Common myeloid progenitor, CD34-positive (primary cell): Measurements from ENCODE around the gene GPANK1.
A peak's percentile ranks its signal among the peaks of the same experiment; 100 is the strongest.

Source experiments
- CTCF ChIA-PET: fragments of 350-600 bp; sonication (Branson Sonifier 250); formaldehyde crosslinking; loops from one replicate; lab custom pipeline; 2021; ENCODE audit warnings: antibody characterized with exemption; lab: Charles Lee
- POLR2A ChIA-PET: fragments of 350-600 bp; sonication (Branson Sonifier 250); formaldehyde crosslinking; loops from one replicate; lab custom pipeline; 2021; ENCODE audit warnings: antibody characterized with exemption; lab: Charles Lee
- DNase-seq, 3 donors: peaks; one replicate each; pipeline versions ENCODE4 v3.0.0 to v3.0.0-alpha.2; 2013
- H3K27ac ChIP-seq, 2 experiments: 1 replicate in 1 of 2; 2 replicates in 1 of 2; pipeline ENCODE4 v1.7.0; 2013; ENCODE audit warnings: inconsistent platforms in 2 of 2, low read length in 2 of 2, mild to moderate bottlenecking in 2 of 2, low read depth in 1 of 2, moderate library complexity in 1 of 2; ENCODE audit not compliant: severe bottlenecking in 2 of 2, insufficient read depth in 1 of 2, poor library complexity in 1 of 2
- H3K27me3 ChIP-seq, 5 experiments: replicated peaks in 2 of 5; 1 replicate in 3 of 5; 2 replicates in 2 of 5; pipeline versions ENCODE4 v1.6.1 to v1.7.0; 2013; ENCODE audit warnings: low read length in 4 of 5, mild to moderate bottlenecking in 2 of 5, moderate library complexity in 2 of 5, inconsistent platforms in 1 of 5; ENCODE audit not compliant: insufficient read depth in 5 of 5, control insufficient read depth in 4 of 5
- H3K36me3 ChIP-seq, 4 experiments: 1 replicate in 2 of 4; 2 replicates in 2 of 4; pipeline versions ENCODE4 v1.6.1 to v1.7.0; 2013; ENCODE audit warnings: low read length in 3 of 4, control low read depth in 1 of 4, mild to moderate bottlenecking in 1 of 4; ENCODE audit not compliant: control insufficient read depth in 4 of 4, insufficient read depth in 4 of 4
- H3K4me1 ChIP-seq, 4 experiments: 1 replicate in 3 of 4; 2 replicates in 1 of 4; pipeline versions ENCODE4 v1.6.1 to v1.7.1; 2013; ENCODE audit warnings: low read length in 3 of 4, mild to moderate bottlenecking in 3 of 4, control low read depth in 1 of 4, inconsistent platforms in 1 of 4, moderate library complexity in 1 of 4; ENCODE audit not compliant: control insufficient read depth in 4 of 4, insufficient read depth in 4 of 4; ENCODE audit errors: control extremely low read depth in 1 of 4
- H3K4me3 ChIP-seq, 7 experiments: 1 replicate in 4 of 7; 2 replicates in 3 of 7; pipeline versions ENCODE4 v1.5.1 to v1.7.0; 2013; ENCODE audit warnings: mild to moderate bottlenecking in 7 of 7, low read length in 6 of 7, moderate library complexity in 6 of 7, inconsistent platforms in 2 of 7, low read depth in 2 of 7, control low read depth in 1 of 7; ENCODE audit not compliant: insufficient read depth in 4 of 7, control insufficient read depth in 1 of 7; ENCODE audit errors: extremely low read depth in 1 of 7
- H3K9me3 ChIP-seq, 5 experiments: 1 replicate in 4 of 5; 2 replicates in 1 of 5; pipeline versions ENCODE4 v1.6.1 to v1.7.1; 2013; ENCODE audit warnings: low read length in 4 of 5, mild to moderate bottlenecking in 2 of 5, inconsistent platforms in 1 of 5, low read depth in 1 of 5, moderate library complexity in 1 of 5; ENCODE audit not compliant: control insufficient read depth in 4 of 5, insufficient read depth in 2 of 5; ENCODE audit errors: control extremely low read depth in 1 of 5
- WGBS: methylation state at CpG from one replicate; pipeline ENCODE4 v1.1.5; 2013; ENCODE audit not compliant: insufficient coverage; 5-methylcytosine and 5-hydroxymethylcytosine counted together

Gene GPANK1

GRCh38 chr6:31654574-31655348 lies 10.0 kb downstream of the GPANK1 start:
- no peak for DNase-seq
- CTCF ChIA-PET: interaction anchor here (0.9 to 4.7 kb wide), 4 partner anchors 10 to 209 kb away, joined by 3 to 40 read pairs (median 4); partner anchors contain the start of genes CSNK2B and GPANK1
- H3K27ac ChIP-seq: no peak overlapping the region
- H3K9me3 ChIP-seq: no peaks in the 10 kb centered on the region
- peaks cover 3 to 47% (median 36%) of the 10 kb centered on the region in 4 experiments for H3K4me1 ChIP-seq
- no peak overlapping the region for H3K4me3 ChIP-seq
- no peaks in the 10 kb centered on the region for H3K27me3 ChIP-seq
- H3K36me3 ChIP-seq: peaks cover 4 to 29% (median 19%) of the 10 kb centered on the region in 4 experiments
- POLR2A ChIA-PET: interaction anchor here (1.0 to 4.5 kb wide), 2 partner anchors 10 to 17 kb away, joined by 3 to 31 read pairs; partner anchors contain the start of genes CSNK2B and GPANK1
- WGBS: 100% methylated on average over 4 of the region's 8 CpGs

- Histone ChIP-seq H3K27me3 (no peaks in the 10 kb centered on the region), H3K36me3 (peaks cover under 1 to 43% (median 34%) of the 10 kb centered on the region in 4 experiments), H3K9me3 (no peaks in the 10 kb centered on the region), H3K27ac (peak overlapping the region; percentile 97 to 98), H3K4me3 (peak overlapping the region; percentile 66 to 97 (median 93)), H3K4me1 (peaks cover 0 to 33% (median 23%) of the 10 kb centered on the region in 4 experiments)
- peak; percentile 94 to 98 (median 97) for DNase-seq
- 7% methylated on average over 25 of the region's 37 CpGs for WGBS
- POLR2A ChIA-PET: interaction anchor here (0.6 to 4.5 kb wide), 14 partner anchors 9 to 153 kb away, joined by 3 to 31 read pairs (median 4); partner anchors contain the start of genes AIF1, ATP6V1G2, CSNK2B and DDX39B
- CTCF ChIA-PET: interaction anchor here (1.0 to 4.7 kb wide), 9 partner anchors 8 to 143 kb away, joined by 3 to 40 read pairs (median 4); partner anchors contain the start of genes C6orf47, CSNK2B, GPANK1 and VARS1
Measured at GRCh38 chr6:31652925-31653724, 11.7 kb downstream of the GPANK1 start.

GRCh38 chr6:31651602-31652191 lies 13.1 kb downstream of the GPANK1 start:
- peak overlapping the region; percentile 97 to 98 for H3K27ac ChIP-seq
- H3K27me3 ChIP-seq: no peaks in the 10 kb centered on the region
- ChIA-PET POLR2A (interaction anchor here (0.5 to 4.5 kb wide), 19 partner anchors 9 to 1036 kb away, joined by 3 to 31 read pairs (median 4); partner anchors contain the start of genes AIF1, C6orf47, CSNK2B and DDX39B), CTCF (interaction anchor here (0.9 to 4.7 kb wide), 11 partner anchors 9 to 396 kb away, joined by 3 to 40 read pairs (median 4); partner anchors contain the start of genes C6orf47, CSNK2B and GPANK1)
- H3K9me3 ChIP-seq: no peaks in the 10 kb centered on the region
- peaks cover 4 to 43% (median 35%) of the 10 kb centered on the region in 4 experiments for H3K36me3 ChIP-seq
- H3K4me1 ChIP-seq: peaks cover 0 to 26% (median 21%) of the 10 kb centered on the region in 4 experiments
- DNase-seq: no peak
- 4% methylated on average over 24 of the region's 29 CpGs for WGBS
- H3K4me3 ChIP-seq: peak overlapping the region; percentile 66 to 97 (median 93)

GRCh38 chr6:31645325-31645724 lies 19.5 kb downstream of the GPANK1 start:
- H3K27ac ChIP-seq: no peak overlapping the region
- no peaks in the 10 kb centered on the region for H3K27me3 ChIP-seq
- no peaks in the 10 kb centered on the region for H3K9me3 ChIP-seq
- ChIA-PET POLR2A (no interaction called here), CTCF (no interaction called here)
- no peak overlapping the region for H3K4me3 ChIP-seq
- peaks cover 15 to 90% (median 76%) of the 10 kb centered on the region in 4 experiments for H3K36me3 ChIP-seq
- DNase-seq: no peak
- H3K4me1 ChIP-seq: no peaks in the 10 kb centered on the region
- WGBS: 96% methylated on average over 8 of the region's 9 CpGs

GRCh38 chr6:31643818-31644454 lies 20.9 kb downstream of the GPANK1 start:
- Histone ChIP-seq H3K27ac (no peak overlapping the region), H3K27me3 (no peaks in the 10 kb centered on the region), H3K36me3 (peaks cover 19 to 92% (median 79%) of the 10 kb centered on the region in 4 experiments), H3K9me3 (no peaks in the 10 kb centered on the region), H3K4me3 (no peak overlapping the region), H3K4me1 (peaks cover 0 to 11% (median 3%) of the 10 kb centered on the region in 4 experiments)
- CTCF ChIA-PET: interaction anchor here (1.0 to 1.8 kb wide), 3 partner anchors 9 to 248 kb away, joined by 3 to 11 read pairs (median 3); no protein-coding TSS in a partner anchor
- POLR2A ChIA-PET: no interaction called here
- DNase-seq: no peak
- WGBS: 99% methylated on average over 11 of the region's 17 CpGs
